Measurements from ENCODE around the gene SMIM44. TPM values are rescaled to one million over a fixed set of nuclear protein-coding genes. Genes with fewer than 3 reads are reported as not detected.

Gene SMIM44
- total and polyA plus RNA-seq, 9 of the 15 experiments (the other 6 are each of a cell fraction or from before 2014, with no cell fraction given), result not detected

DNA sequence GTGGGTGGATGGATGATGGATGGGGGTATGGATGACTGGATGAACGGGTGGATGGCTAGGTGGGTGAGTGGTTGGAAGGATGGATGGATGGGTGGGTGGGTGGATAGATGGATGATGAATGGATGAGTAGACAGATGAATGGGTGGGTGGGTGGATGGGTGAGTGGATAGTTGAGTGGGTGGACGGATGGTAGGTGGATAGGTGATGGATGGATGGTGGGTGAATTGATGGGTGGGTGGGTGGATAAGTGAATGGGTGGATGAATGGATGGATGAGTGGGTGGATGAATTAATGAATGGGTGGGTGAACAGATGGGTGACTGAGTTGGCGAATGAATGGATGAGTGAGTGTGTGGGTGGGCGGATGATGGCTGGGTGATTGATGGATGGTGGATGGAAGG lies 7.8 kb downstream of the SMIM44 start:
- Histone ChIP-seq H3K4me3 (no peak overlapping the region), H3K27ac (ENCODE audit: extremely low read depth, low read depth, low read length) (no peak overlapping the region), H2AFZ (ENCODE audit: low read depth, low read length) (no peak overlapping the region), H3K79me2 (ENCODE audit: control insufficient read depth, insufficient read depth, low read length) (no peaks in the 10 kb centered on the region), H3K9me3 (replicated peaks; ENCODE audit: control insufficient read depth, insufficient read depth, low read depth, low read length) (no peaks in the 10 kb centered on the region), H3K4me1 (replicated peaks in 1 of 2; ENCODE audit: control insufficient read depth in 2 of 2, insufficient read depth in 2 of 2, low read length in 2 of 2) (peaks cover 11 to 29% of the 10 kb centered on the region in 2 experiments), H3K9me1 (ENCODE audit: control insufficient read depth, insufficient read depth, low read length) (no peaks in the 10 kb centered on the region), H3K27me3 (ENCODE audit: control insufficient read depth in 2 of 2, insufficient read depth in 2 of 2, low read length in 2 of 2) (no peaks in the 10 kb centered on the region), H3K9ac (ENCODE audit: insufficient read depth in 1 of 2, low read depth in 2 of 2, low read length in 2 of 2) (no peak overlapping the region), H3K4me2 (ENCODE audit: insufficient read depth, low read length) (no peak overlapping the region), H3K36me3 (ENCODE audit: control insufficient read depth, insufficient read depth, low read length) (no peaks in the 10 kb centered on the region), H4K20me1 (replicated peaks; ENCODE audit: control insufficient read depth, insufficient read depth, low read length) (no peaks in the 10 kb centered on the region)
- peak; percentile 92 for TF ChIP-seq EGR1 (conservative IDR thresholded peaks at IDR 0.05)
- TF ChIP-seq, protein P1, sequence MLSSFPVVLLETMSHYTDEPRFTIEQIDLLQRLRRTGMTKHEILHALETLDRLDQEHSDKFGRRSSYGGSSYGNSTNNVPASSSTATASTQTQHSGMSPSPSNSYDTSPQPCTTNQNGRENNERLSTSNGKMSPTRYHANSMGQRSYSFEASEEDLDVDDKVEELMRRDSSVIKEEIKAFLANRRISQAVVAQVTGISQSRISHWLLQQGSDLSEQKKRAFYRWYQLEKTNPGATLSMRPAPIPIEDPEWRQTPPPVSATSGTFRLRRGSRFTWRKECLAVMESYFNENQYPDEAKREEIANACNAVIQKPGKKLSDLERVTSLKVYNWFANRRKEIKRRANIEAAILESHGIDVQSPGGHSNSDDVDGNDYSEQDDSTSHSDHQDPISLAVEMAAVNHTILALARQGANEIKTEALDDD (IDR thresholded peaks at IDR 0.05), result no peak
- no peak for TF ChIP-seq SMARCA5 (IDR thresholded peaks at IDR 0.05)
- TF ChIP-seq PKNOX1 (IDR thresholded peaks at IDR 0.05), result peak; percentile 22; the same call in 1 of the 2 replicates
- no peak for TF ChIP-seq ZNF644 (tag; IDR thresholded peaks at IDR 0.05; ENCODE audit: low read depth)
- ChIA-PET CTCF (ENCODE audit: low intra/inter-chr PET ratio) (no interaction called here), POLR2A (no interaction called here)
- WGBS (ENCODE audit: insufficient coverage, low coverage, missing lambda C conversion rate), result 0% methylated on average over 4 of the region's 4 CpGs
- intact Hi-C loops (cut with micrococcal nuclease), result no loop called here
- no peak for ATAC-seq
- in situ Hi-C loops (cut with MboI), result no loop called here
- BruUV-seq (replicated peaks), result no TSS peak
- FAIRE-seq, result no peak
- no peak for DNase-seq (ENCODE audit: extremely low read depth in 1 of 4, low spot score in 3 of 4)

All from K562 (cell line).